Mammary epithelial cell (primary cell): ENCODE data around the gene HINT2.

Experiments
- EZH2 ChIP-seq: IDR thresholded peaks from 2 replicates; pipeline ENCODE4 v1.6.1; 2012; ENCODE audit warnings: low read length, inconsistent platforms, borderline replicate concordance
- TF ChIP-seq, protein P1 (sequence below), 2 donors: IDR thresholded peaks in 1 of 2; conservative IDR thresholded peaks in 1 of 2; 2 replicates each; pipeline ENCODE4 v1.5.1; 2011 to 2012; ENCODE audit warnings: inconsistent platforms in 2 of 2, low read length in 2 of 2, mild to moderate bottlenecking in 2 of 2, control low read depth in 1 of 2, low read depth in 1 of 2; ENCODE audit not compliant: insufficient read depth in 1 of 2; ENCODE audit errors: extremely low read depth in 1 of 2

DNA sequence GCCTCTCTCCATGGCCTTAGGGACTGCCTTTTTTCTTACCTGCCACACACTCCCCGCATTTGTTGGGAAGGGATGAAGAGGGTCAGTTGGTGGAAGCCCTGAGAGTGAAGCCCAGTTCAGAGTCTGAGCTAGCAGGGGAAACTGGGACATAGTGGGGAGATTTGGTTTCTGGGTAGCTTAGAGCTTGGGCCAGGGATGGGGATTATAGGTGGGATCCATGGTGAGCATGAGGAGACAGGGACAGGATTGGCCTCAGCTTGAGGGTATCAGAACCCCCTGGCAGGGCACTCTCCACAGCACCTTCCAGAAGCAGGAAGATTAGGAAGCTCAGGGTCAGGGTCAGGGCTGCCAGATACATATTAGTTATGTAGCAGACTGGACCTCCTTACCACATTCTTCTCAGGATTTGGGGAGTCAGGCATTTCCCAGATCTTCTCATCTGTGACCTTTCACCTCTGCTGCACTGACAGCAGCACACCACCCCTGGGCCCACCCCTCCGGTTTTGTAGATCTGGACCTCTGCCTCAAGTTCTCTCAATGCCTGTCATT, 37.5 kb upstream of the HINT2 start:
- TF ChIP-seq, protein P1, sequence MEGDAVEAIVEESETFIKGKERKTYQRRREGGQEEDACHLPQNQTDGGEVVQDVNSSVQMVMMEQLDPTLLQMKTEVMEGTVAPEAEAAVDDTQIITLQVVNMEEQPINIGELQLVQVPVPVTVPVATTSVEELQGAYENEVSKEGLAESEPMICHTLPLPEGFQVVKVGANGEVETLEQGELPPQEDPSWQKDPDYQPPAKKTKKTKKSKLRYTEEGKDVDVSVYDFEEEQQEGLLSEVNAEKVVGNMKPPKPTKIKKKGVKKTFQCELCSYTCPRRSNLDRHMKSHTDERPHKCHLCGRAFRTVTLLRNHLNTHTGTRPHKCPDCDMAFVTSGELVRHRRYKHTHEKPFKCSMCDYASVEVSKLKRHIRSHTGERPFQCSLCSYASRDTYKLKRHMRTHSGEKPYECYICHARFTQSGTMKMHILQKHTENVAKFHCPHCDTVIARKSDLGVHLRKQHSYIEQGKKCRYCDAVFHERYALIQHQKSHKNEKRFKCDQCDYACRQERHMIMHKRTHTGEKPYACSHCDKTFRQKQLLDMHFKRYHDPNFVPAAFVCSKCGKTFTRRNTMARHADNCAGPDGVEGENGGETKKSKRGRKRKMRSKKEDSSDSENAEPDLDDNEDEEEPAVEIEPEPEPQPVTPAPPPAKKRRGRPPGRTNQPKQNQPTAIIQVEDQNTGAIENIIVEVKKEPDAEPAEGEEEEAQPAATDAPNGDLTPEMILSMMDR (conservative IDR thresholded peaks at IDR 0.05 in 1 of 2, IDR thresholded peaks at IDR 0.05 in 1 of 2; ENCODE audit: extremely low read depth in 1 of 2, insufficient read depth in 1 of 2, low read depth in 1 of 2, low read length in 2 of 2), result no peak
- no peak for TF ChIP-seq EZH2
